ENCODE data around the gene PRKN. TPM values are rescaled to one million over a fixed set of nuclear protein-coding genes. Genes with fewer than 3 reads are reported as not detected.

The PRKN gene
- total and polyA plus RNA-seq, 2 donors (not counting 3 experiments of a cell fraction or from before 2014, with no cell fraction given), result 0.06 TPM; not detected in 1

GRCh38 chr6:161817881-161818280 lies 909.7 kb downstream of the PRKN start:
- FAIRE-seq, result no peak
- POLR2A ChIA-PET, result no interaction called here
- Histone ChIP-seq H3K9ac (replicated peaks; ENCODE audit: extremely low read depth, insufficient read depth, low read length) (no peak overlapping the region), H3K4me3 (replicated peaks in 1 of 3; ENCODE audit: insufficient read depth in 1 of 3, low read depth in 1 of 3, low read length in 3 of 3) (no peak overlapping the region), H3K9me3 (replicated peaks; ENCODE audit: control insufficient read depth, insufficient read depth, low read length) (no peaks in the 10 kb centered on the region), H3K4me1 (ENCODE audit: control insufficient read depth, extremely low read depth, insufficient read depth, low read length) (no peaks in the 10 kb centered on the region), H3K36me3 (ENCODE audit: control insufficient read depth in 2 of 2, extremely low read depth in 1 of 2, insufficient read depth in 2 of 2, low read length in 2 of 2) (no peaks in the 10 kb centered on the region), H3K4me2 (ENCODE audit: insufficient read depth, low read length) (no peak overlapping the region), H3K79me2 (ENCODE audit: control insufficient read depth, insufficient read depth, low read length) (no peaks in the 10 kb centered on the region), H3K27me3 (ENCODE audit: control insufficient read depth in 2 of 2, insufficient read depth in 2 of 2, low read length in 2 of 2) (no peaks in the 10 kb centered on the region), H3K9me1 (replicated peaks; ENCODE audit: control insufficient read depth, extremely low read depth, insufficient read depth, low read length) (no peaks in the 10 kb centered on the region), H2AFZ (ENCODE audit: low read depth, low read length) (no peak overlapping the region), H4K20me1 (replicated peaks; ENCODE audit: control insufficient read depth, extremely low read depth, insufficient read depth, low read length) (no peaks in the 10 kb centered on the region), H3K27ac (ENCODE audit: insufficient read depth, low read depth, low read length) (no peak overlapping the region)
- dilution Hi-C loops (cut with MboI; ENCODE audit: extremely low pct_ligation_motif_present, low sequenced_read_pairs) (no loop called here), intact Hi-C loops (cut with micrococcal nuclease) (no loop called here)
- no peak for DNase-seq (ENCODE audit: low read depth, low spot score)
- no peak for TF ChIP-seq GATA2 (IDR thresholded peaks at IDR 0.05; ENCODE audit: insufficient read depth, insufficient read length, low read depth, low read length)
- no peak for TF ChIP-seq MYC (IDR thresholded peaks at IDR 0.05; ENCODE audit: low read depth, low read length)
- no peak for TF ChIP-seq POLR2A (IDR thresholded peaks at IDR 0.05; ENCODE audit: low read depth, low read length)
- TF ChIP-seq POLR2AphosphoS5 (IDR thresholded peaks at IDR 0.05; ENCODE audit: insufficient read depth, low read depth, low read length), result no peak
- no TSS peak for BruUV-seq (replicated peaks)
- CTCF ChIA-PET, result no interaction called here

- ChIA-PET POLR2A (no interaction called here), CTCF (no interaction called here)
- BruUV-seq (replicated peaks), result no TSS peak
- no peak for DNase-seq (ENCODE audit: low read depth, low spot score)
- TF ChIP-seq EZH2 (IDR thresholded peaks at IDR 0.05; ENCODE audit: borderline replicate concordance, low read depth, low read length, severe bottlenecking) (no peak), CTCF (IDR thresholded peaks at IDR 0.05; ENCODE audit: extremely low read depth in 1 of 2, insufficient read depth in 1 of 2, low read depth in 1 of 2, low read length in 2 of 2) (no peak), MYC (IDR thresholded peaks at IDR 0.05; ENCODE audit: low read depth, low read length) (no peak), FOS (IDR thresholded peaks at IDR 0.05; ENCODE audit: borderline replicate concordance, insufficient read depth, low read length) (no peak), GATA2 (IDR thresholded peaks at IDR 0.05; ENCODE audit: insufficient read depth, insufficient read length, low read depth, low read length) (no peak), JUN (IDR thresholded peaks at IDR 0.05; ENCODE audit: borderline replicate concordance, insufficient read depth, insufficient read length, low read depth) (no peak), POLR2A (IDR thresholded peaks at IDR 0.05; ENCODE audit: low read depth, low read length) (no peak), MAX (IDR thresholded peaks at IDR 0.05; ENCODE audit: insufficient read depth, insufficient read length) (no peak), POLR2AphosphoS5 (IDR thresholded peaks at IDR 0.05; ENCODE audit: insufficient read depth, low read depth, low read length) (no peak)
- Histone ChIP-seq H4K20me1 (replicated peaks; ENCODE audit: control insufficient read depth, extremely low read depth, insufficient read depth, low read length) (no peaks in the 10 kb centered on the region), H3K79me2 (ENCODE audit: control insufficient read depth, insufficient read depth, low read length) (no peaks in the 10 kb centered on the region), H3K9ac (replicated peaks; ENCODE audit: extremely low read depth, insufficient read depth, low read length) (no peak overlapping the region), H3K9me3 (replicated peaks; ENCODE audit: control insufficient read depth, insufficient read depth, low read length) (no peaks in the 10 kb centered on the region), H3K4me3 (replicated peaks in 1 of 3; ENCODE audit: insufficient read depth in 1 of 3, low read depth in 1 of 3, low read length in 3 of 3) (no peak overlapping the region), H3K36me3 (ENCODE audit: control insufficient read depth in 2 of 2, extremely low read depth in 1 of 2, insufficient read depth in 2 of 2, low read length in 2 of 2) (no peaks in the 10 kb centered on the region), H3K9me1 (replicated peaks; ENCODE audit: control insufficient read depth, extremely low read depth, insufficient read depth, low read length) (no peaks in the 10 kb centered on the region), H3K4me2 (ENCODE audit: insufficient read depth, low read length) (no peak overlapping the region), H3K4me1 (ENCODE audit: control insufficient read depth, extremely low read depth, insufficient read depth, low read length) (no peaks in the 10 kb centered on the region), H3K27ac (ENCODE audit: insufficient read depth, low read depth, low read length) (no peak overlapping the region), H2AFZ (ENCODE audit: low read depth, low read length) (no peak overlapping the region), H3K27me3 (ENCODE audit: control insufficient read depth in 2 of 2, insufficient read depth in 2 of 2, low read length in 2 of 2) (no peaks in the 10 kb centered on the region)
- FAIRE-seq, result no peak
- dilution Hi-C loops (cut with MboI; ENCODE audit: extremely low pct_ligation_motif_present, low sequenced_read_pairs), result no loop called here
- intact Hi-C loops (cut with micrococcal nuclease), result no loop called here
Observed at GRCh38 chr6:161815965-161816364, 911.6 kb downstream of the PRKN start.

All from endothelial cell of umbilical vein (primary cell).